ENCODE results near the gene MYO1F. TPM values are rescaled to one million over a fixed set of nuclear protein-coding genes. Genes with fewer than 3 reads are reported as not detected.

Gene MYO1F
- total RNA-seq, 4 donors from 2014 or later, result 5.1 to 21.5 (median 6.0) TPM

DNA sequence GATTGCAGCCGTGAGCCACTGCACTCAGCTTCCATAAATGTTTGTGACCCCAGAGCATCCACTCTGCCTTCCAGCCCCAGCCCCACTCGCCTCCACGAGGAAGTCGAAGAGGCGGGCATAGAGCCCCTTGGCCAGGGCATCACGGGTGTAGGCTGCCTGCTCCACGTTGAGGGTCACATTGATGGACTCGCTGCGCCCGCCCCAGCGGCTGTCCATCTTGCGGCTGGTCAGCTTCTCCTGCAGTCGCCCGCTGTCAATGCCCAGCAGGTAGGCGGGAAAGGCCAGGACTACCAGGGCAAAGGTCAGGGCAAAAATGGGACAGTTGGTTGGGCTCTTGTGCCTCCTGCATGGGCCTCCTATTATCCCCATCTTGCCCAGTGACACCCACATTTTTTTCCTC lies 27.2 kb downstream of the MYO1F start:
- H3K4me1 ChIP-seq, result no peaks in the 10 kb centered on the region
- H3K27me3 ChIP-seq, result no peaks in the 10 kb centered on the region
- H3K9me3 ChIP-seq, result no peaks in the 10 kb centered on the region
- TF ChIP-seq, protein P1, sequence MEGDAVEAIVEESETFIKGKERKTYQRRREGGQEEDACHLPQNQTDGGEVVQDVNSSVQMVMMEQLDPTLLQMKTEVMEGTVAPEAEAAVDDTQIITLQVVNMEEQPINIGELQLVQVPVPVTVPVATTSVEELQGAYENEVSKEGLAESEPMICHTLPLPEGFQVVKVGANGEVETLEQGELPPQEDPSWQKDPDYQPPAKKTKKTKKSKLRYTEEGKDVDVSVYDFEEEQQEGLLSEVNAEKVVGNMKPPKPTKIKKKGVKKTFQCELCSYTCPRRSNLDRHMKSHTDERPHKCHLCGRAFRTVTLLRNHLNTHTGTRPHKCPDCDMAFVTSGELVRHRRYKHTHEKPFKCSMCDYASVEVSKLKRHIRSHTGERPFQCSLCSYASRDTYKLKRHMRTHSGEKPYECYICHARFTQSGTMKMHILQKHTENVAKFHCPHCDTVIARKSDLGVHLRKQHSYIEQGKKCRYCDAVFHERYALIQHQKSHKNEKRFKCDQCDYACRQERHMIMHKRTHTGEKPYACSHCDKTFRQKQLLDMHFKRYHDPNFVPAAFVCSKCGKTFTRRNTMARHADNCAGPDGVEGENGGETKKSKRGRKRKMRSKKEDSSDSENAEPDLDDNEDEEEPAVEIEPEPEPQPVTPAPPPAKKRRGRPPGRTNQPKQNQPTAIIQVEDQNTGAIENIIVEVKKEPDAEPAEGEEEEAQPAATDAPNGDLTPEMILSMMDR (IDR thresholded peaks at IDR 0.05), result no peak
- no peak for TF ChIP-seq POLR2A (IDR thresholded peaks at IDR 0.05)
- no peak overlapping the region for H3K27ac ChIP-seq
- no peaks in the 10 kb centered on the region for H3K36me3 ChIP-seq
- intact Hi-C loops (cut with DNase I), result no loop called here
- WGBS, 2 donors, result 90 to 96% methylated on average over 2 to 15 of the region's 15 CpGs
- no peak for DNase-seq
- no peak overlapping the region for H3K4me3 ChIP-seq (replicated peaks in 1 of 3)

DNA sequence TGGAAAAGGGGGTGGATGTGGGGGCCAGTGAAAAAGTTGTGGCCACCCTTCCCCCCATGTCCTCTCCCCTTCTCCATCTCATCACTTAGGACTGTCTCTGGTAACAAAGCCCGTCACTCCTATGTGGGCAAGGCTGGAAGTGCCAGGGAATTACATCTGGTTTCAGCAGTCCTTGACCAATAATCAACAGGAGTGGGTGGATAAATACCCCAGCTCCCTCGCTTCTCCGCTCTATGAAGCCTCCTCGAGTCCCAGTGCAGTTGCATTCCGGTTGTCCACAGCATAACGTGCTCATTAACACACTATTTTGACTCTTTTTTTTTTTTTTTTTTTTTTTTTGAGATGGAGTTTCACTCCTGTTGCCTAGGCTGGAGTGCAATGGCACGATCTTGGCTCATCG lies 31.5 kb downstream of the MYO1F start:
- intact Hi-C loops (cut with DNase I), result no loop called here
- WGBS, 2 donors, result 97 to 99% methylated on average over 8 of the region's 8 CpGs
- Histone ChIP-seq H3K4me1 (no peaks in the 10 kb centered on the region), H3K36me3 (no peaks in the 10 kb centered on the region), H3K27me3 (no peaks in the 10 kb centered on the region), H3K4me3 (replicated peaks in 1 of 3) (no peak overlapping the region), H3K27ac (no peak overlapping the region), H3K9me3 (no peaks in the 10 kb centered on the region)
- no peak for DNase-seq
- TF ChIP-seq, protein P1 (IDR thresholded peaks at IDR 0.05), result no peak
- TF ChIP-seq POLR2A (IDR thresholded peaks at IDR 0.05), result no peak

DNA sequence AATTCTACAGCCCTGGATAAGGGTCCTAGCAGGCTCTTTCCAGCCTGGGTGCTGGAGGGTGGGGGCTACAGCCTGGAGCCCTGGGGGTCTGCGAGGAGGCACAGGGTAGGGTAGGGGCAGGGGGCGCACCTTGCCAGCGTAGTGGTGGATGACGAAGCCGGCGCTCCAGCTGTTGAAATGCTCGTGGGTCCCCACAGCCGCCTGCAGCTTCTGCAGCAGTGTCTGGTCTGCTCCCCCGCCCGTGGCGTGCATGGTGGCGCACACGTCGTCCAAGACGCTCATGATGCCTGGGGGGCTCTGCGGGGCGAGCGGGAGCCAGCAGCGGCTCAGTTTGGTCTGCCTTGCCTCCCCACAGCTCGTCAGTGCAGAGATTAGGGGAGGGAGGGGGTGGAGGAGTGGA lies 33.1 kb downstream of the MYO1F start:
- H3K36me3 ChIP-seq, result no peaks in the 10 kb centered on the region
- 95 to 97% methylated on average over 14 to 19 of the region's 20 CpGs for WGBS, 2 donors
- H3K4me3 ChIP-seq (replicated peaks in 1 of 3), result no peak overlapping the region
- intact Hi-C loops (cut with DNase I), result no loop called here
- H3K4me1 ChIP-seq, result no peaks in the 10 kb centered on the region
- H3K9me3 ChIP-seq, result no peaks in the 10 kb centered on the region
- H3K27ac ChIP-seq, result no peak overlapping the region
- no peaks in the 10 kb centered on the region for H3K27me3 ChIP-seq
- no peak for TF ChIP-seq POLR2A (IDR thresholded peaks at IDR 0.05)
- TF ChIP-seq, protein P1 (IDR thresholded peaks at IDR 0.05), result no peak
- no peak for DNase-seq

DNA sequence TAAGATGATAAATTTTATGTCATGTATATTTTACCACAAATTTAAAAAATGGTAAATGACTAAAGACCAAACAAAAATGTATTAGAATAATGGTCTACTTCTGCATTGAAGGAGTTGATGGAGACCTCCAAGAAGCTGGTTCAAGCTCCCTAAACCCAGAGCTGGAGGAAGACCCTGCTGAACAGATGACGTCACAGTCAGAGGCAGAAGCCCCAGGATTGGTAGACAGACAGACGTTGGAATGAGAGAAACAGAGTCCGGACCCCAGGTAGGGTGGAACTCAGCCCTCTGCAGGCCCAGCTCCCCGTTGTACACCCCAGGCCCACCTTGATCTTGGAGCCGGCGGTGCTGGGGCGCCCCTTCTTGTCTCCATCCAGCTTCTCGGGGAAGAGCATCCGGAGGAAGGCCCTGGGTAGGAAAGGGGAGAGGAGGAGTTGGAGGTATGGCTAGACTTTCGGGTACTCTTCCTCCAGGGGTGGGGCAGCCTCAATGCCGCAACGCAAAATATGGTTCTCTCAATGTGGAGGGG lies 37.6 kb downstream of the MYO1F start:
- no peaks in the 10 kb centered on the region for H3K27me3 ChIP-seq
- no peaks in the 10 kb centered on the region for H3K4me1 ChIP-seq
- intact Hi-C loops (cut with DNase I), result no loop called here
- no peaks in the 10 kb centered on the region for H3K36me3 ChIP-seq
- H3K4me3 ChIP-seq (replicated peaks in 1 of 3), result no peak overlapping the region
- TF ChIP-seq POLR2A (IDR thresholded peaks at IDR 0.05), result no peak
- TF ChIP-seq, protein P1 (IDR thresholded peaks at IDR 0.05), result no peak
- no peak for DNase-seq
- 92 to 95% methylated on average over 12 of the region's 12 CpGs for WGBS, 2 donors
- no peaks in the 10 kb centered on the region for H3K9me3 ChIP-seq
- no peak overlapping the region for H3K27ac ChIP-seq

DNA sequence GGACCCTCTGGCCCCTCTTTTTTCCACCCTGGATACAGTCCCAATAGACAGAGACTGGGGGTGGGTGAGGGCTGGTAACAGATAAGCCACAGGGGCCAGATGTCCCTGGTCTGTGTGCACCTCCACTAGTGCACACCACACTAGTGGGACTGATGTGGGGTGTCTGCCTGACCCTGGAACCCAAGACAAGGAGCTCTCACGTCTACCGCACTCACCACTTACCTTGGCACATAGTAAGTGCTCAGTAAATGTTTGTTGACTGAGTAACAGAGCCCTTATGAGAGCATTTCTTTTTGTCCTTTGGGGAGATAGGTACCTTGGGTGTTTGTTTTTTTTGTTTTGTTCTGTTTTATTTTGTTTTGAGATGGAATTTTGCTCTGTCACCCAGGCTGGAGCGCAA lies 40.1 kb downstream of the MYO1F start:
- TF ChIP-seq POLR2A (IDR thresholded peaks at IDR 0.05), result no peak
- TF ChIP-seq, protein P1 (IDR thresholded peaks at IDR 0.05), result no peak
- no peaks in the 10 kb centered on the region for H3K9me3 ChIP-seq
- no peaks in the 10 kb centered on the region for H3K36me3 ChIP-seq
- no peak for DNase-seq
- H3K4me3 ChIP-seq (replicated peaks in 1 of 3), result no peak overlapping the region
- intact Hi-C loops (cut with DNase I), result no loop called here
- H3K4me1 ChIP-seq, result no peaks in the 10 kb centered on the region
- 86 to 88% methylated on average over 3 of the region's 3 CpGs for WGBS, 2 donors
- H3K27ac ChIP-seq, result no peak overlapping the region
- no peaks in the 10 kb centered on the region for H3K27me3 ChIP-seq
